ENCODE data around the gene NINJ1.

- TF ChIP-seq POLR2A (IDR thresholded peaks at IDR 0.05): no peak
- TF ChIP-seq, protein P1, sequence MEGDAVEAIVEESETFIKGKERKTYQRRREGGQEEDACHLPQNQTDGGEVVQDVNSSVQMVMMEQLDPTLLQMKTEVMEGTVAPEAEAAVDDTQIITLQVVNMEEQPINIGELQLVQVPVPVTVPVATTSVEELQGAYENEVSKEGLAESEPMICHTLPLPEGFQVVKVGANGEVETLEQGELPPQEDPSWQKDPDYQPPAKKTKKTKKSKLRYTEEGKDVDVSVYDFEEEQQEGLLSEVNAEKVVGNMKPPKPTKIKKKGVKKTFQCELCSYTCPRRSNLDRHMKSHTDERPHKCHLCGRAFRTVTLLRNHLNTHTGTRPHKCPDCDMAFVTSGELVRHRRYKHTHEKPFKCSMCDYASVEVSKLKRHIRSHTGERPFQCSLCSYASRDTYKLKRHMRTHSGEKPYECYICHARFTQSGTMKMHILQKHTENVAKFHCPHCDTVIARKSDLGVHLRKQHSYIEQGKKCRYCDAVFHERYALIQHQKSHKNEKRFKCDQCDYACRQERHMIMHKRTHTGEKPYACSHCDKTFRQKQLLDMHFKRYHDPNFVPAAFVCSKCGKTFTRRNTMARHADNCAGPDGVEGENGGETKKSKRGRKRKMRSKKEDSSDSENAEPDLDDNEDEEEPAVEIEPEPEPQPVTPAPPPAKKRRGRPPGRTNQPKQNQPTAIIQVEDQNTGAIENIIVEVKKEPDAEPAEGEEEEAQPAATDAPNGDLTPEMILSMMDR (IDR thresholded peaks at IDR 0.05): no peak
Measured at GRCh38 chr9:93122721-93123221, 11.3 kb downstream of the NINJ1 start.
